ENCODE results near the gene TPM4. TPM values are rescaled to one million over a fixed set of nuclear protein-coding genes. Genes with fewer than 3 reads are reported as not detected.

Gene TPM4
- total RNA-seq, 1 donor from 2014 or later: 619 TPM

- Histone ChIP-seq H3K36me3 (no peaks in the 10 kb centered on the region), H3K27ac (no peak overlapping the region), H3K27me3 (no peaks in the 10 kb centered on the region), H3K9me3 (no peaks in the 10 kb centered on the region), H3K4me3 (no peak overlapping the region), H3K4me1 (peaks cover 3 to 12% of the 10 kb centered on the region in 2 donors)
- TF ChIP-seq CTCF (IDR thresholded peaks at IDR 0.05): no peak
- intact Hi-C loops (cut with DNase I): no loop called here
- no peak for DNase-seq (ENCODE audit: low spot score in 2 of 2)
These were observed 33.7 kb upstream of the TPM4 start for GRCh38 chr19:16042533-16043085.

DNA sequence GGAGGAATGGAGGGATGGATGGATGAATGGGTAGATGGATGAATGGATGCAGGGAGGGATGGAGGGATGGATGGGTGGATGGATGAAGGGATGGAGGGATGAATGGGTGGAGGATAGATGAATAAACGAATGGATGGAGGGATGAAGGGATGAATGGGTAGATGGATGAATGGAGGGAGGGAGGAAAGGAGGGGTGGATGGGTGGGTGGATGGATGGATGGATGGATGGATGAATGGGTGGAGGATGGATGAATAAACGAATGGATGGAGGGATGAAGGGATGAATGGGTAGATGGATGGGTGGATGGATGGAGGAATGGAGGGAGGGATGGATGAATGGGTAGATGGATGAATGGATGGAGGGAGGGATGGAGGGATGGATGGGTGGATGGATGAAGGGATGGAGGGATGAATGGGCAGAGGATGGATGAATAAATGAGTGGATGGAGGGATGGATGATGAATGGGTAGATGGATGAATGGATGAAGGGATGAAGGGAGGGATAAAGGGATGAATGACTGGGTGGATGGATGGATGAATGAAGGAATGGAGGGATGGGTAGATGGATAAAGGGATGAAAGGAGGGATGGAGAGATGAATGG lies 33.0 kb upstream of the TPM4 start:
- TF ChIP-seq CTCF (IDR thresholded peaks at IDR 0.05): no peak
- Histone ChIP-seq H3K9me3 (no peaks in the 10 kb centered on the region), H3K36me3 (no peaks in the 10 kb centered on the region), H3K27ac (no peak overlapping the region), H3K4me3 (no peak overlapping the region), H3K4me1 (peaks cover 3 to 12% of the 10 kb centered on the region in 2 donors), H3K27me3 (no peaks in the 10 kb centered on the region)
- intact Hi-C loops (cut with DNase I): no loop called here
- DNase-seq (ENCODE audit: low spot score in 2 of 2): no peak

GRCh38 chr19:16044746-16045145 lies 31.5 kb upstream of the TPM4 start:
- intact Hi-C loops (cut with DNase I): no loop called here
- no peak for TF ChIP-seq CTCF (IDR thresholded peaks at IDR 0.05)
- peaks cover 3 to 12% of the 10 kb centered on the region in 2 donors for H3K4me1 ChIP-seq

GRCh38 chr19:16045171-16045570 lies 31.1 kb upstream of the TPM4 start:
- Histone ChIP-seq H3K9me3 (no peaks in the 10 kb centered on the region), H3K36me3 (no peaks in the 10 kb centered on the region), H3K4me3 (no peak overlapping the region), H3K4me1 (peaks cover 3 to 12% of the 10 kb centered on the region in 2 donors), H3K27ac (no peak overlapping the region), H3K27me3 (no peaks in the 10 kb centered on the region)
- no peak for TF ChIP-seq CTCF (IDR thresholded peaks at IDR 0.05)
- no peak for DNase-seq (ENCODE audit: low spot score in 2 of 2)
- intact Hi-C loops (cut with DNase I): no loop called here

More at GRCh38 chr19:16044746-16045145, 31.5 kb upstream of the TPM4 start:
- H3K36me3 ChIP-seq: no peaks in the 10 kb centered on the region
- H3K4me3 ChIP-seq: no peak overlapping the region
- no peaks in the 10 kb centered on the region for H3K27me3 ChIP-seq
- H3K27ac ChIP-seq: no peak overlapping the region
- no peaks in the 10 kb centered on the region for H3K9me3 ChIP-seq
- no peak for DNase-seq (ENCODE audit: low spot score in 2 of 2)

DNA sequence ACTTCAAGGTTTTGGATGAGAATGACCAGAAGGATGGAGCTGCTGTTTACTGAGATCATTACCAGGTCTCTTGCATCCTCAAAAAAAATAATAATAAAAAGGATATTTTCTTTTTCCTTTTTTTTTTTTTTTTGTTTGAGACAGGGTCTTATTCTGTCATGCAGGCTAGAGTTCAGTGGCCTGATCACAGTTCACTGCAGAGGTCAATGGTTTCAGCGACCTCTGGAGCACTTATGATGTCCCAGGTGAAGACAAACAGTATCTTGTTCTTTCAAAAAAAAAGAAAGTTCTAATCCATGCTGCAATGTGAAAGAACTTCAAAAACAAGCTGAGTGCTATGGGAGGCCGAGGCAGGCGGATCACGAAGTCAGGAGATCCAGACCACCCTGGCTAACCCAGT lies 30.4 kb upstream of the TPM4 start:
- Histone ChIP-seq H3K4me3 (no peak overlapping the region), H3K4me1 (peaks cover 3 to 12% of the 10 kb centered on the region in 2 donors), H3K27ac (no peak overlapping the region), H3K9me3 (no peaks in the 10 kb centered on the region), H3K36me3 (no peaks in the 10 kb centered on the region), H3K27me3 (no peaks in the 10 kb centered on the region)
- intact Hi-C loops (cut with DNase I): no loop called here
- no peak for DNase-seq (ENCODE audit: low spot score in 2 of 2)
- TF ChIP-seq CTCF (IDR thresholded peaks at IDR 0.05): no peak
